HepG2 (cell line): Measurements from ENCODE around the gene MSH3. TPM values are rescaled to one million over a fixed set of nuclear protein-coding genes. Genes with fewer than 3 reads are reported as not detected.

Experiments used
- ATAC-seq: fragments of 200-7000 bp; cut with Tn5 transposase; 3 replicates; pipeline ENCODE4 v1.9.1; 2020; ENCODE audit warnings: mild to moderate bottlenecking, moderate library complexity
- BruUV-seq: library from RNA; stranded (reverse); fragments of 400-500 nt; replicated peaks from 2 replicates; lab custom pipeline; 2021; lab: Mats Ljungman, UMichigan
- CTCF ChIA-PET: fragments of 300-600 bp; formaldehyde crosslinking; extraction: SDS; loops from one replicate; lab custom pipeline; 2021; ENCODE audit warnings: low total read pairs, inconsistent platforms, low intra/inter-chr PET ratio; lab: Yijun Ruan, JAX
- POLR2A ChIA-PET: fragments of 350-600 bp; sonication (Branson Sonifier 250); formaldehyde crosslinking; loops from one replicate; lab custom pipeline; 2020; ENCODE audit warnings: antibody characterized with exemption, inconsistent platforms; lab: Yijun Ruan, JAX
- DNase-seq: peaks from one replicate; pipeline ENCODE4 v3.0.0-alpha.2; 2015; ENCODE audit warnings: low spot score
- FAIRE-seq: peaks from 3 replicates; lab custom pipeline; 2011; peaks lifted over from hg19 to GRCh38; lab: Jason Lieb, UNC
- H2AFZ ChIP-seq: one replicate; pipeline ENCODE4 v1.6.1; 2011; ENCODE audit warnings: low read length, inconsistent platforms
- H3K27ac ChIP-seq: fragments of 300-600 bp; 3 replicates; pipeline ENCODE4 v1.8.0; 2011; ENCODE audit warnings: mixed run types, mild to moderate bottlenecking, mixed read lengths, low read length, inconsistent platforms; ENCODE audit not compliant: insufficient read depth; ENCODE audit errors: extremely low read length
- H3K27me3 ChIP-seq, 2 experiments: fragments of 200-600 bp in 1 of 2; 2 replicates in 1 of 2; 3 replicates in 1 of 2; pipeline versions ENCODE4 v1.6.0 to v1.8.0; 2011; ENCODE audit warnings: low read length in 2 of 2, mild to moderate bottlenecking in 2 of 2, moderate library complexity in 2 of 2, inconsistent platforms in 1 of 2; ENCODE audit not compliant: insufficient read depth in 2 of 2, control insufficient read depth in 1 of 2
- H3K36me3 ChIP-seq, 2 experiments: fragments of 200-600 bp in 1 of 2; replicated peaks in 1 of 2; 2 replicates in 1 of 2; 3 replicates in 1 of 2; pipeline versions ENCODE4 v1.5.1 to v1.8.0; 2011; ENCODE audit warnings: low read length in 2 of 2, inconsistent platforms in 1 of 2; ENCODE audit not compliant: insufficient read depth in 2 of 2, control insufficient read depth in 1 of 2
- H3K4me1 ChIP-seq: 2 replicates; pipeline ENCODE4 v1.5.1; 2012; ENCODE audit warnings: low read length, inconsistent platforms; ENCODE audit not compliant: insufficient read depth
- H3K4me2 ChIP-seq: 2 replicates; pipeline ENCODE4 v1.6.0; 2011; ENCODE audit warnings: low read depth, low read length, inconsistent platforms
- H3K4me3 ChIP-seq, 3 experiments: fragments of 200-600 bp in 1 of 3; sonication (generic), shearing (Covaris generic) in 1 of 3; replicated peaks in 1 of 3; 2 replicates each; pipeline ENCODE4 v1.5.1; 2011 to 2016; ENCODE audit warnings: low read length in 3 of 3, inconsistent platforms in 2 of 3, low read depth in 2 of 3, mild to moderate bottlenecking in 2 of 3, control low read depth in 1 of 3, mixed read lengths in 1 of 3; ENCODE audit not compliant: insufficient read depth in 1 of 3
- H3K79me2 ChIP-seq: one replicate; pipeline ENCODE4 v1.6.1; 2011; ENCODE audit warnings: low read length, inconsistent platforms; ENCODE audit not compliant: insufficient read depth
- H3K9ac ChIP-seq: 2 replicates; pipeline ENCODE4 v1.6.0; 2011; ENCODE audit warnings: mild to moderate bottlenecking, low read depth, low read length, inconsistent platforms; ENCODE audit not compliant: insufficient read depth
- H3K9me3 ChIP-seq: 2 replicates; pipeline ENCODE4 v1.5.1; 2012; ENCODE audit warnings: mild to moderate bottlenecking, low read length
- H4K20me1 ChIP-seq: 2 replicates; pipeline ENCODE4 v1.6.0; 2011; ENCODE audit warnings: inconsistent platforms, mild to moderate bottlenecking, low read length, moderate library complexity; ENCODE audit not compliant: insufficient read depth
- RARG ChIP-seq: sonication (generic); formaldehyde crosslinking; IDR thresholded peaks from 2 replicates; pipeline ENCODE4 v1.4.0; 2020; ENCODE audit warnings: low read depth, mild to moderate bottlenecking, missing genetic modification reagents
- SPEN ChIP-seq: sonication (generic); formaldehyde crosslinking; IDR thresholded peaks from 2 replicates; pipeline ENCODE4 v1.5.1; 2020; ENCODE audit warnings: low read depth, mild to moderate bottlenecking, missing genetic modification reagents
- ZNF275 ChIP-seq: sonication (generic); formaldehyde crosslinking; IDR thresholded peaks from 2 replicates; pipeline ENCODE4 v1.8.0; 2022; ENCODE audit warnings: missing genetic modification reagents, mild to moderate bottlenecking, inconsistent platforms, borderline replicate concordance
- WGBS: methylation state at CpG from one replicate; pipeline ENCODE4 v1.1.6; 2017; ENCODE audit warnings: low lambda C conversion rate; 5-methylcytosine and 5-hydroxymethylcytosine counted together
- in situ Hi-C: cut with HindIII; loops from 2 replicates; pipeline ENCODE4 v1.10.0; 2017; ENCODE audit warnings: low pct_unique_long_range_greater_than_20kb; ENCODE audit not compliant: extremely low pct_ligation_motif_present
- intact Hi-C: fragments of 100-400 bp; cut with micrococcal nuclease; formaldehyde crosslinking; loops from one replicate; pipeline ENCODE4 v1.10.0; 2022; ENCODE audit not compliant: unreplicated experiment
- polyA plus RNA-seq, 8 experiments: library from polyadenylated mRNA; depleted of rRNA in 3 of 8; stranded (reverse) in 7 of 8; unstranded in 1 of 8; fragments of >200 nt; fragmentation: Illumina TruSeq in 4 of 8; extraction: Trizol in 4 of 8; gene quantifications; 2 replicates each; pipeline versions ENCODE4 v1.2.1 to v1.2.3, GENCODE V29; 2011 to 2016; ENCODE audit warnings: low read depth in 4 of 8, missing spikeins in 1 of 8, mixed read lengths in 1 of 8; ENCODE audit not compliant: insufficient read depth in 1 of 8
- total RNA-seq, 5 experiments: library from RNA; depleted of rRNA; stranded (reverse); fragments of >200 nt; fragmentation: Illumina TruSeq; extraction: Trizol; gene quantifications; 2 replicates each; pipeline ENCODE4 v1.2.3, GENCODE V29; 2016; ENCODE audit warnings: low read depth in 1 of 5
- TF ChIP-seq, protein P1 (sequence below): sonication (generic); formaldehyde crosslinking; IDR thresholded peaks from 2 replicates; pipeline ENCODE4 v1.5.0; 2020; ENCODE audit warnings: mild to moderate bottlenecking, missing genetic modification reagents

Gene MSH3
- total and polyA plus RNA-seq, 2 of the 13 experiments (the other 11 are each of a cell fraction or from before 2014, with no cell fraction given): 4.0 to 16.4 TPM

DNA sequence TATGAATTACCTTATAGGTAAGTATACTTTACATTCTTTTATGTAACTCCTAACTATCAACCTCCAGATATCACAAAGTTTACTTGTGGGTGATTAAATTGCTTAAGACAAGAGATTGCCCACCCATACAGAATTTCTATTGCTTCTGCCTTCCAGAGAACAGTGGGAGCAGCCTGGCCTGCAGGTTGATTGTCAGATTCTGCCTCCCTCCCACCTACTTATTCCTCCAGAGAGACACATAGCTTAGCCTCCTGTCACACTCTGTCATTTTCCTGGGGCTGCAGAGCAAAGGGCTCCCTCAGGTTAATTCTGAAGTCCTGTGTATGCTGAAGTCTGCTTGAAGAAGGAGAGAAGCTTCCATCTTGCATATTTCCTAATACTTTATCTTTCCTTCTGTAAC is 48.8 kb downstream of the MSH3 start (continued):
- TF ChIP-seq ZNF275 (CRISPR knock-in tag): no peak

- WGBS: 97% methylated on average over 5 of the region's 5 CpGs
- ChIA-PET CTCF (no interaction called here), POLR2A (no interaction called here)
- FAIRE-seq: no peak
- Histone ChIP-seq H3K27me3 (no peaks in the 10 kb centered on the region), H4K20me1 (no peaks in the 10 kb centered on the region), H3K9ac (no peak overlapping the region), H3K4me3 (no peak overlapping the region), H3K79me2 (no peaks in the 10 kb centered on the region), H3K9me3 (no peaks in the 10 kb centered on the region), H3K4me2 (no peak overlapping the region), H2AFZ (no peak overlapping the region), H3K27ac (no peak overlapping the region), H3K4me1 (peaks cover 8% of the 10 kb centered on the region; the same call in 1 of the 2 replicates), H3K36me3 (peaks cover 2 to 18% of the 10 kb centered on the region in 2 experiments; a peak in 3 of 5 replicates)
- in situ Hi-C loops: loop anchor here (25.0 kb wide), 1 partner anchor 484 kb away; no protein-coding TSS in a partner anchor
- intact Hi-C loops: no loop called here
- BruUV-seq: no TSS peak
- TF ChIP-seq, protein P1, sequence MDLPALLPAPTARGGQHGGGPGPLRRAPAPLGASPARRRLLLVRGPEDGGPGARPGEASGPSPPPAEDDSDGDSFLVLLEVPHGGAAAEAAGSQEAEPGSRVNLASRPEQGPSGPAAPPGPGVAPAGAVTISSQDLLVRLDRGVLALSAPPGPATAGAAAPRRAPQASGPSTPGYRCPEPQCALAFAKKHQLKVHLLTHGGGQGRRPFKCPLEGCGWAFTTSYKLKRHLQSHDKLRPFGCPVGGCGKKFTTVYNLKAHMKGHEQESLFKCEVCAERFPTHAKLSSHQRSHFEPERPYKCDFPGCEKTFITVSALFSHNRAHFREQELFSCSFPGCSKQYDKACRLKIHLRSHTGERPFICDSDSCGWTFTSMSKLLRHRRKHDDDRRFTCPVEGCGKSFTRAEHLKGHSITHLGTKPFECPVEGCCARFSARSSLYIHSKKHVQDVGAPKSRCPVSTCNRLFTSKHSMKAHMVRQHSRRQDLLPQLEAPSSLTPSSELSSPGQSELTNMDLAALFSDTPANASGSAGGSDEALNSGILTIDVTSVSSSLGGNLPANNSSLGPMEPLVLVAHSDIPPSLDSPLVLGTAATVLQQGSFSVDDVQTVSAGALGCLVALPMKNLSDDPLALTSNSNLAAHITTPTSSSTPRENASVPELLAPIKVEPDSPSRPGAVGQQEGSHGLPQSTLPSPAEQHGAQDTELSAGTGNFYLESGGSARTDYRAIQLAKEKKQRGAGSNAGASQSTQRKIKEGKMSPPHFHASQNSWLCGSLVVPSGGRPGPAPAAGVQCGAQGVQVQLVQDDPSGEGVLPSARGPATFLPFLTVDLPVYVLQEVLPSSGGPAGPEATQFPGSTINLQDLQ: no peak
- TF ChIP-seq RARG (CRISPR knock-in tag) (no peak), SPEN (CRISPR knock-in tag) (no peak)
- no peak for DNase-seq
- no peak for ATAC-seq
These were observed 49.3 kb downstream of the MSH3 start for GRCh38 chr5:80703747-80704146.
